Neural progenitor cell (in vitro differentiated cells): ENCODE results near the gene PCDHGA9.

Experiments
- EZH2 ChIP-seq: fragments of 200-600 bp; sonication (generic); IDR thresholded peaks from 2 replicates; pipeline ENCODE4 v1.6.1; 2017; ENCODE audit warnings: antibody characterized with exemption, mild to moderate bottlenecking, moderate library complexity
- TF ChIP-seq, protein P1 (sequence below): fragments of 200-600 bp; sonication (generic); IDR thresholded peaks from 2 replicates; pipeline ENCODE4 v1.5.1; 2017; ENCODE audit warnings: antibody characterized with exemption, mild to moderate bottlenecking

DNA sequence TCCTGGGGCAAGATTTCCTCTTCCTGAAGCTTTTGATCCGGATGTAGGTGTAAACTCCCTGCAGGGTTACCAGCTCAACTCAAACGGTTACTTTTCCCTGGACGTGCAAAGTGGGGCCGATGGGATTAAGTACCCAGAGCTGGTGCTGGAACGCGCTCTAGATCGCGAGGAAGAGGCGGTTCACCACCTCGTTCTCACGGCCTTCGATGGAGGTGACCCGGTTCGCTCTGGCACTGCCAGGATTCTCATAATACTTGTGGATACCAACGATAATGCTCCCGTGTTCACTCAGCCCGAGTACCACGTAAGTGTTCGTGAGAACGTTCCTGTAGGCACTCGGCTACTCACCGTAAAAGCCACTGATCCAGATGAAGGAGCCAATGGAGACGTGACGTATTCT lies 46.9 kb upstream of the PCDHGA9 start:
- TF ChIP-seq, protein P1, sequence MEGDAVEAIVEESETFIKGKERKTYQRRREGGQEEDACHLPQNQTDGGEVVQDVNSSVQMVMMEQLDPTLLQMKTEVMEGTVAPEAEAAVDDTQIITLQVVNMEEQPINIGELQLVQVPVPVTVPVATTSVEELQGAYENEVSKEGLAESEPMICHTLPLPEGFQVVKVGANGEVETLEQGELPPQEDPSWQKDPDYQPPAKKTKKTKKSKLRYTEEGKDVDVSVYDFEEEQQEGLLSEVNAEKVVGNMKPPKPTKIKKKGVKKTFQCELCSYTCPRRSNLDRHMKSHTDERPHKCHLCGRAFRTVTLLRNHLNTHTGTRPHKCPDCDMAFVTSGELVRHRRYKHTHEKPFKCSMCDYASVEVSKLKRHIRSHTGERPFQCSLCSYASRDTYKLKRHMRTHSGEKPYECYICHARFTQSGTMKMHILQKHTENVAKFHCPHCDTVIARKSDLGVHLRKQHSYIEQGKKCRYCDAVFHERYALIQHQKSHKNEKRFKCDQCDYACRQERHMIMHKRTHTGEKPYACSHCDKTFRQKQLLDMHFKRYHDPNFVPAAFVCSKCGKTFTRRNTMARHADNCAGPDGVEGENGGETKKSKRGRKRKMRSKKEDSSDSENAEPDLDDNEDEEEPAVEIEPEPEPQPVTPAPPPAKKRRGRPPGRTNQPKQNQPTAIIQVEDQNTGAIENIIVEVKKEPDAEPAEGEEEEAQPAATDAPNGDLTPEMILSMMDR, result no peak
- TF ChIP-seq EZH2, result no peak
